HepG2 (cell line): Measurements from ENCODE around the gene MPPE1. TPM values are rescaled to one million over a fixed set of nuclear protein-coding genes. Genes with fewer than 3 reads are reported as not detected.
A peak's percentile ranks its signal among the peaks of the same experiment; 100 is the strongest.

Experiments used
- BCLAF1 ChIP-seq: fragments of 450-650 bp; IDR thresholded peaks from 2 replicates; pipeline ENCODE4 v1.6.1; 2017; ENCODE audit warnings: mild to moderate bottlenecking
- KDM6A ChIP-seq: IDR thresholded peaks from 2 replicates; pipeline ENCODE4 v1.6.1; 2016; ENCODE audit warnings: low read depth
- MAFG ChIP-seq: sonication (generic); formaldehyde crosslinking; IDR thresholded peaks from 2 replicates; pipeline ENCODE4 v1.5.1; 2020; ENCODE audit warnings: mild to moderate bottlenecking, missing genetic modification reagents
- NCOA1 ChIP-seq: sonication (generic); formaldehyde crosslinking; IDR thresholded peaks from 2 replicates; pipeline ENCODE4 v1.9.0; 2021; ENCODE audit warnings: missing genetic modification reagents
- PITX1 ChIP-seq: sonication (generic); formaldehyde crosslinking; IDR thresholded peaks from 2 replicates; pipeline ENCODE4 v1.5.1; 2020; ENCODE audit warnings: mild to moderate bottlenecking, missing genetic modification reagents
- SMARCE1 ChIP-seq: fragments of 450-650 bp; IDR thresholded peaks from 2 replicates; pipeline ENCODE4 v1.6.1; 2017; ENCODE audit warnings: borderline replicate concordance
- SOX13 ChIP-seq, 3 experiments: fragments of 450-650 bp in 1 of 3; sonication (generic) in 1 of 3; formaldehyde crosslinking in 1 of 3; IDR thresholded peaks in 2 of 3; conservative IDR thresholded peaks in 1 of 3; 2 replicates each; pipeline versions ENCODE4 v1.5.0 to v1.6.1; 2016 to 2020; ENCODE audit warnings: antibody characterized with exemption in 1 of 3, mild to moderate bottlenecking in 1 of 3, missing compliant biosample characterization in 1 of 3, missing genetic modification reagents in 1 of 3, moderate library complexity in 1 of 3
- SP4 ChIP-seq: sonication (generic); formaldehyde crosslinking; IDR thresholded peaks from 2 replicates; pipeline ENCODE4 v1.8.1; 2023; ENCODE audit warnings: mild to moderate bottlenecking, missing genetic modification reagents
- TEAD3 ChIP-seq: optimal IDR thresholded peaks from 2 replicates; pipeline ENCODE3; 2016; ENCODE audit warnings: borderline replicate concordance
- ZBTB34 ChIP-seq: sonication (generic); formaldehyde crosslinking; IDR thresholded peaks from 2 replicates; pipeline ENCODE4 v1.8.0; 2022; ENCODE audit warnings: mild to moderate bottlenecking, missing genetic modification reagents
- ZBTB4 ChIP-seq: sonication (generic); formaldehyde crosslinking; IDR thresholded peaks from 2 replicates; pipeline ENCODE4 v1.4.0; 2020; ENCODE audit warnings: missing genetic modification reagents, mild to moderate bottlenecking, borderline replicate concordance
- ZNF598 ChIP-seq: sonication (generic); formaldehyde crosslinking; IDR thresholded peaks from 2 replicates; pipeline ENCODE4 v1.5.1; 2020; ENCODE audit warnings: mild to moderate bottlenecking, missing genetic modification reagents, borderline replicate concordance
- ZNF614 ChIP-seq: IDR thresholded peaks from 2 replicates; pipeline ENCODE4 v1.6.1; 2018; ENCODE audit warnings: missing biosample characterization, missing genetic modification reagents, inconsistent platforms, borderline replicate concordance
- ZNF615 ChIP-seq: sonication (generic); formaldehyde crosslinking; IDR thresholded peaks from 2 replicates; pipeline ENCODE4 v1.5.0; 2020; ENCODE audit warnings: mild to moderate bottlenecking, missing genetic modification reagents, borderline replicate concordance
- ZNF710 ChIP-seq: sonication (generic); formaldehyde crosslinking; IDR thresholded peaks from 2 replicates; pipeline ENCODE4 v1.5.0; 2020; ENCODE audit warnings: mild to moderate bottlenecking, missing genetic modification reagents, borderline replicate concordance
- polyA plus RNA-seq, 8 experiments: library from polyadenylated mRNA; depleted of rRNA in 3 of 8; stranded (reverse) in 7 of 8; unstranded in 1 of 8; fragments of >200 nt; fragmentation: Illumina TruSeq in 4 of 8; extraction: Trizol in 4 of 8; gene quantifications; 2 replicates each; pipeline versions ENCODE4 v1.2.1 to v1.2.3, GENCODE V29; 2011 to 2016; ENCODE audit warnings: low read depth in 4 of 8, missing spikeins in 1 of 8, mixed read lengths in 1 of 8; ENCODE audit not compliant: insufficient read depth in 1 of 8
- total RNA-seq, 5 experiments: library from RNA; depleted of rRNA; stranded (reverse); fragments of >200 nt; fragmentation: Illumina TruSeq; extraction: Trizol; gene quantifications; 2 replicates each; pipeline ENCODE4 v1.2.3, GENCODE V29; 2016; ENCODE audit warnings: low read depth in 1 of 5

The MPPE1 gene
- total and polyA plus RNA-seq, 2 of the 13 experiments (the other 11 are each of a cell fraction or from before 2014, with no cell fraction given) = 9.6 to 11.9 TPM

- TF ChIP-seq BCLAF1 (no peak), SP4 (CRISPR knock-in tag) (no peak), ZNF598 (CRISPR knock-in tag) (no peak; the same call in 1 of the 2 replicates), MAFG (CRISPR knock-in tag) (peak; percentile 95), TEAD3 (peak; percentile 47), SMARCE1 (no peak), ZNF614 (CRISPR knock-in tag) (peak; percentile 59; the same call in 1 of the 2 replicates), ZBTB4 (CRISPR knock-in tag) (no peak), KDM6A (CRISPR knock-in tag) (no peak), PITX1 (CRISPR knock-in tag) (no peak), ZNF710 (CRISPR knock-in tag) (no peak), ZBTB34 (CRISPR knock-in tag) (no peak), NCOA1 (CRISPR knock-in tag) (no peak), SOX13 (IDR thresholded peaks at IDR 0.05) (no peak), SOX13 (CRISPR knock-in tag; conservative IDR thresholded peaks at IDR 0.05 in 1 of 2, IDR thresholded peaks at IDR 0.05 in 1 of 2) (peak in 1 of 2 experiments; percentile 68; a peak in 2 of 4 replicates), ZNF615 (CRISPR knock-in tag) (no peak)
Observed at GRCh38 chr18:11947214-11948191, 39.4 kb upstream of the MPPE1 start (continued).
